Breast epithelium (tissue), 4 donors: ENCODE data around the gene SMARCA2. TPM values are rescaled to one million over a fixed set of nuclear protein-coding genes. Genes with fewer than 3 reads are reported as not detected.

ENCODE experiments used
- DNase-seq, 2 donors: peaks; one replicate each; pipeline ENCODE4 v3.0.0-alpha.2; 2019; ENCODE audit warnings: low spot score in 2 of 2
- H3K27ac ChIP-seq, 2 donors: fragments of 200-600 bp; sonication (generic) in 1 of 2; one replicate each; pipeline ENCODE4 v1.5.1; 2016 to 2019; ENCODE audit warnings: mild to moderate bottlenecking in 1 of 2
- H3K27me3 ChIP-seq, 2 donors: fragments of 200-600 bp; sonication (generic) in 1 of 2; one replicate each; pipeline versions ENCODE4 v1.5.1 to v1.6.0; 2017 to 2019; ENCODE audit warnings: control low read depth in 1 of 2, mild to moderate bottlenecking in 1 of 2
- H3K36me3 ChIP-seq: fragments of 200-600 bp; one replicate; pipeline ENCODE4 v1.5.1; 2019
- H3K4me1 ChIP-seq, 2 donors: fragments of 200-600 bp; sonication (generic); one replicate each; pipeline ENCODE4 v1.5.1; 2016 to 2019; ENCODE audit warnings: control low read depth in 1 of 2
- H3K4me3 ChIP-seq, 3 donors: fragments of 200-600 bp; sonication (generic); 1 replicate in 2 of 3; 2 replicates in 1 of 3; pipeline ENCODE4 v1.5.1; 2016 to 2019; ENCODE audit warnings: mild to moderate bottlenecking in 3 of 3, moderate library complexity in 2 of 3
- H3K9me3 ChIP-seq, 2 donors: fragments of 200-600 bp; sonication (generic) in 1 of 2; one replicate each; pipeline ENCODE4 v1.5.1; 2016 to 2019; ENCODE audit warnings: control low read depth in 1 of 2
- POLR2A ChIP-seq: fragments of 450-650 bp; IDR thresholded peaks from one replicate; pipeline ENCODE4 v1.6.1; 2016; ENCODE audit warnings: antibody characterized with exemption, mild to moderate bottlenecking, moderate library complexity
- POLR2AphosphoS5 ChIP-seq, 3 donors: sonication (generic); formaldehyde crosslinking; IDR thresholded peaks; one replicate each; pipeline ENCODE4 v1.6.1; 2017; ENCODE audit warnings: antibody characterized with exemption in 3 of 3
- intact Hi-C: fragments of 100-400 bp; cut with DNase I; formaldehyde crosslinking; loops from one replicate; pipeline ENCODE4 v1.15.1; 2023; ENCODE audit warnings: low total_unique reads
- total RNA-seq, 3 donors: library from RNA; depleted of rRNA; stranded (reverse); fragments of >200 nt; gene quantifications; one replicate each; pipeline ENCODE4 v1.1.0, GENCODE V29; 2016
- TF ChIP-seq, protein P1 (sequence below), 3 donors: fragments of 450-650 bp; IDR thresholded peaks; one replicate each; pipeline ENCODE4 v1.5.1; 2016 to 2017; ENCODE audit warnings: antibody characterized with exemption in 3 of 3, mild to moderate bottlenecking in 3 of 3, moderate library complexity in 3 of 3

SMARCA2 gene
- total RNA-seq, 3 donors from 2014 or later: 140 to 191 (median 142) TPM

DNA sequence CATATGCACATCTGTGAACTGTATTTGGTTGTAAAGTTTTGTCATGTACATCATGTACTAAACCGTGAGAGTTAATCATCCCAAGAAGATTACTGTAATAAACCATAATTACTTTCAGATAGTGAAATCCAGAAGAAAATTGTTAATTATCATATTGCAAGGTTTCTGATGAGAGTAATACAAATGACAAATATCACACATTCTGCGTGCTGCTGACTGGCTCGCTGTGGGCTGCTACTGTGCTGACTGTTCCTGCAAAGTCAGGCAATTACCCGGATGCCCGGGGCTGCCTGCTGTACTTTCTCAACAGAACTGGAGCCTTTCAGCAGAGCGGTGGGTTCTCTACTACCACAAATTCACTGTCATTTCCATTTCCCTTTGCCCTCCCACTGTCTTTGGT lies 68.3 kb downstream of the SMARCA2 start:
- intact Hi-C loops: no loop called here
- DNase-seq: no peak
- Histone ChIP-seq H3K4me1 (no peaks in the 10 kb centered on the region), H3K27ac (no peak overlapping the region), H3K27me3 (no peaks in the 10 kb centered on the region), H3K4me3 (no peak overlapping the region), H3K36me3 (peaks cover 7% of the 10 kb centered on the region), H3K9me3 (no peaks in the 10 kb centered on the region)
- TF ChIP-seq POLR2AphosphoS5 (IDR thresholded peaks at IDR 0.05) (no peak), POLR2A (no peak)
- TF ChIP-seq, protein P1, sequence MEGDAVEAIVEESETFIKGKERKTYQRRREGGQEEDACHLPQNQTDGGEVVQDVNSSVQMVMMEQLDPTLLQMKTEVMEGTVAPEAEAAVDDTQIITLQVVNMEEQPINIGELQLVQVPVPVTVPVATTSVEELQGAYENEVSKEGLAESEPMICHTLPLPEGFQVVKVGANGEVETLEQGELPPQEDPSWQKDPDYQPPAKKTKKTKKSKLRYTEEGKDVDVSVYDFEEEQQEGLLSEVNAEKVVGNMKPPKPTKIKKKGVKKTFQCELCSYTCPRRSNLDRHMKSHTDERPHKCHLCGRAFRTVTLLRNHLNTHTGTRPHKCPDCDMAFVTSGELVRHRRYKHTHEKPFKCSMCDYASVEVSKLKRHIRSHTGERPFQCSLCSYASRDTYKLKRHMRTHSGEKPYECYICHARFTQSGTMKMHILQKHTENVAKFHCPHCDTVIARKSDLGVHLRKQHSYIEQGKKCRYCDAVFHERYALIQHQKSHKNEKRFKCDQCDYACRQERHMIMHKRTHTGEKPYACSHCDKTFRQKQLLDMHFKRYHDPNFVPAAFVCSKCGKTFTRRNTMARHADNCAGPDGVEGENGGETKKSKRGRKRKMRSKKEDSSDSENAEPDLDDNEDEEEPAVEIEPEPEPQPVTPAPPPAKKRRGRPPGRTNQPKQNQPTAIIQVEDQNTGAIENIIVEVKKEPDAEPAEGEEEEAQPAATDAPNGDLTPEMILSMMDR (IDR thresholded peaks at IDR 0.05): no peak

GRCh38 chr9:2085716-2086115 lies 70.6 kb downstream of the SMARCA2 start:
- DNase-seq: no peak
- Histone ChIP-seq H3K27ac (peak overlapping the region; percentile 62 to 68), H3K4me1 (no peaks in the 10 kb centered on the region), H3K4me3 (no peak overlapping the region), H3K9me3 (no peaks in the 10 kb centered on the region), H3K36me3 (no peaks in the 10 kb centered on the region), H3K27me3 (no peaks in the 10 kb centered on the region)
- TF ChIP-seq, protein P1 (IDR thresholded peaks at IDR 0.05): no peak
- TF ChIP-seq POLR2AphosphoS5 (IDR thresholded peaks at IDR 0.05): no peak
- no peak for TF ChIP-seq POLR2A
- intact Hi-C loops: no loop called here

DNA sequence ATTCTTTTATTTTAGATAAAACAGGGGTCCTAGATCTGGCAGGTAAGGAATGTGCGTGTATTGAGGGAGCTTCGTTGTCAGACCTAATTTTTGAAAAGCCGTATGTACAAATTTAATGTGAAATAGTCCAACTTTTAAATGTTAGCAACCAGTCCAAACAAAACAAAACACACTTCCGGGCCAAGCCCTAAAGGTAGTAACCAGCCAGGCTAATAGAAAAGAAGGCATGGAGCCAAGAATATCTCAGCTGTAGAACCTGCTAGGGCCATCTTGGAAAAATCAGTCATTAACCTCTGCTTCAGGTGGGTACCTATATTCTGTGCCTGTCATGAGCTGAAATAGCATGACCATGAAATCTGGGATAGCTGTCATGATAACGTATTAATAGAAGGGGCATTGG lies 71.0 kb downstream of the SMARCA2 start:
- Histone ChIP-seq H3K27me3 (no peaks in the 10 kb centered on the region), H3K4me1 (no peaks in the 10 kb centered on the region), H3K4me3 (no peak overlapping the region), H3K9me3 (no peaks in the 10 kb centered on the region), H3K27ac (peak overlapping the region; percentile 62 to 68), H3K36me3 (no peaks in the 10 kb centered on the region)
- intact Hi-C loops: no loop called here
- TF ChIP-seq, protein P1 (IDR thresholded peaks at IDR 0.05): no peak
- no peak for TF ChIP-seq POLR2AphosphoS5 (IDR thresholded peaks at IDR 0.05)
- no peak for TF ChIP-seq POLR2A
- DNase-seq: peak in 1 of 2 donors; percentile 26

GRCh38 chr9:2086971-2087370 lies 71.8 kb downstream of the SMARCA2 start:
- H3K36me3 ChIP-seq: no peaks in the 10 kb centered on the region

DNA sequence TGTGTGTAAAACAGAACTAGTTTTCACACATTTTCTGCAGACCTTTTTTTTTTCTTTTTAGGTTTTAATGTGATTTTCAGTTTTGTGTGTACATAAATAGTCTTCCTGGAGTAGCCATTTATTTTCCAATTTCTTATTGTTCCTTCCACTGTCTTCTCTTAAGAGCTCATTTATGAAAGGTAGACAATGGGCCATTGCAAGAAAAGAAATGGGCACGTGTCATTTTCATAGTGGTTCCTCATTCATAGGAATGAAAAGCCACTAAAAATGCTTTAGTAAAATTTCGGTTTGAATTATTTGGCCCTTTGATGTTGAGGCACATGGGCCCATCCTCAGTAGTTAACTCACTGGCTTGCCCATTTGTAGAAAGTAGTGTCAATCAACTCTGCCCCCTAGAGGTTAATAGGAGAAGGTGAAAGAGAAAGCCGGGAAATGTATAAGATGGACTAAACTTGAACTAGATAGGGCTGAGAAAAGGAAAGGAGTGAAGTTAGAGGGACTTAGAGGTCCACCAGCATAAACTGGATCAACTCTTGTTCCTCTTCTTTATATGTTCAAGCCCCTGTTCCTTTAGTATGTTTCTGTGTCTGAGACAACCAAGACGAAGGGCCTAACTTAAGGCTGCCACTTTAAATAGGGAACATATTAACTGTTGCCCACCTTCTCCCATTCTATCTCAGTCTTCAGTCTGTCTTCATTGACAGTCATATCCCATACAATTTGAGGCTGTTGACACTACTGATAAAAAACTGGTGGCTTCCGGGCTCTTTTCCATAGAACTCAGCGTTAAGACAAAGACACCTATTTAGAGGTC lies 72.6 kb downstream of the SMARCA2 start:
- H3K36me3 ChIP-seq: no peaks in the 10 kb centered on the region
- DNase-seq: no peak

More at GRCh38 chr9:2086971-2087370, 71.8 kb downstream of the SMARCA2 start:
- TF ChIP-seq, protein P1 (IDR thresholded peaks at IDR 0.05): no peak
- TF ChIP-seq POLR2A (no peak), POLR2AphosphoS5 (IDR thresholded peaks at IDR 0.05) (no peak)
- no peak overlapping the region for H3K4me3 ChIP-seq
- intact Hi-C loops: no loop called here
- no peaks in the 10 kb centered on the region for H3K4me1 ChIP-seq
- no peaks in the 10 kb centered on the region for H3K27me3 ChIP-seq
- H3K9me3 ChIP-seq: no peaks in the 10 kb centered on the region
- no peak for DNase-seq
- H3K27ac ChIP-seq: no peak overlapping the region

More for the DNA sequence above, 72.6 kb downstream of the SMARCA2 start:
- no peak overlapping the region for H3K27ac ChIP-seq
- TF ChIP-seq, protein P1 (IDR thresholded peaks at IDR 0.05): peak in 2 of 3 donors; percentile 42
- no peak for TF ChIP-seq POLR2A
- H3K4me1 ChIP-seq: no peaks in the 10 kb centered on the region
- intact Hi-C loops: no loop called here
- no peaks in the 10 kb centered on the region for H3K27me3 ChIP-seq
- H3K9me3 ChIP-seq: no peaks in the 10 kb centered on the region
- no peak overlapping the region for H3K4me3 ChIP-seq
